ENCODE measurements around the gene CNNM4. TPM values are rescaled to one million over a fixed set of nuclear protein-coding genes. Genes with fewer than 3 reads are reported as not detected.
A peak's percentile ranks its signal among the peaks of the same experiment; 100 is the strongest.

The CNNM4 gene
- total RNA-seq, 1 donor from 2014 or later, result 11.2 TPM

DNA sequence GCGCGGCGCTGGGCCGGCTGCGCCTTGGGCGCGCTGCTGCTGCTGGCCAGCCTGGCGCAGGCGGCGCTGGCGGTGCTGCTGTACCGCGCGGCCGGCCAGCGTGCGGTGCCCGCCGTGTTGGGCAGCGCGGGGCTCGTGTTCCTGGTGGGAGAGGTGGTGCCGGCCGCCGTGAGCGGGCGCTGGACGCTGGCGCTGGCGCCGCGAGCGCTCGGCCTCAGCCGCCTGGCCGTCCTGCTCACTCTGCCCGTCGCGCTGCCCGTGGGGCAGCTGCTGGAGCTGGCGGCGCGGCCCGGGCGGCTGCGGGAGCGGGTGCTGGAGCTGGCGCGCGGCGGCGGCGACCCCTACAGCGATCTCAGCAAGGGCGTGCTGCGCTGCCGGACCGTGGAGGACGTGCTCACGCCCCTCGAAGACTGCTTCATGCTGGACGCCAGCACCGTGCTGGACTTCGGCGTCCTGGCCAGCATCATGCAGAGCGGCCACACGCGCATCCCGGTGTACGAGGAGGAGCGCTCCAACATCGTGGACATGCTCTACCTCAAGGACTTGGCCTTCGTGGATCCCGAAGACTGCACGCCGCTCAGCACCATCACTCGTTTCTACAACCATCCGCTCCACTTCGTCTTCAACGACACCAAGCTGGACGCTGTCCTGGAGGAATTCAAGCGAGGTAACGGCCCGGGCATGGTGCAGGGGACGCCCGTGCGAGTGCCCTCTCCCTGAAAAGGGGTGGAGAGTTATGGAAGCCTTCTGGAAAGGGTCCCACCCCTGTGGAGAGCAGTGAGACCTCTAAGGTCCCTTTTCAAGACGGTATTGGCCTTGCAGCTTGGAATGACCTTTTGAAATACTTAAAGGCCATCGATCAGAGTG is 56.4 kb downstream of the CNNM4 start:
- DNase-seq, result no peak
- H3K36me3 Mint-ChIP-seq (ENCODE audit: low read depth), result peaks cover 35% of the 10 kb centered on the region

DNA sequence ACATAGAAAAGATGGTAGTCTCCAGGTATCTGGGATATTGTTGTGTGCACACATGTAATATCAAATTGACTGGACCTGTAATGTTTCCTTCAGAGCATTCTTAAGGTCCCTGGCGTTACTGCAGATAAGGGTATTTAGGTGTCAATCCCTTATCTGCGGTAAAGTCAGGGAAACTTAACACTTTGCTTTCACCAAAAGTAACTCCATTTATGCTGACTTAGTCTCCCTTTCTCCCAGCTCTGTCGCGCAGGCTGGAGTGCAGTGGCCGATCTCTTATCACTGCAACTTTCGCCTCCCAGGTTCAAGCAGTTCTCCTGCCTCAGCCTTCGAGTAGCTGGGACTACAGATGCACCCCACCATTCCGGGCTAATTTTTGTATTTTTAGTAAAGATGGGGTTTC is 57.2 kb downstream of the CNNM4 start:
- Mint-ChIP-seq H3K4me1 (peaks cover 49% of the 10 kb centered on the region), H3K36me3 (ENCODE audit: low read depth) (peaks cover 34% of the 10 kb centered on the region)
- intact Hi-C loops (cut with micrococcal nuclease), result loop anchor here (5.0 kb wide), 3 partner anchors 181 to 551 kb away; partner anchors contain the start of genes ARID5A, CIAO1, KANSL3 and TMEM127

More for the DNA sequence above, 56.4 kb downstream of the CNNM4 start:
- Mint-ChIP-seq H3K27me3 (no peaks in the 10 kb centered on the region), H3K27ac (peak overlapping the region; percentile 66), H3K9me3 (no peaks in the 10 kb centered on the region), H3K4me1 (peaks cover 53% of the 10 kb centered on the region), H3K4me3 (peak overlapping the region; percentile 85)
- intact Hi-C loops (cut with micrococcal nuclease), result loop anchor here (1.0 to 5.0 kb wide), 7 partner anchors 41 to 550 kb away; partner anchors contain the start of genes ANKRD39, ARID5A, CIAO1 and CNNM4

DNA sequence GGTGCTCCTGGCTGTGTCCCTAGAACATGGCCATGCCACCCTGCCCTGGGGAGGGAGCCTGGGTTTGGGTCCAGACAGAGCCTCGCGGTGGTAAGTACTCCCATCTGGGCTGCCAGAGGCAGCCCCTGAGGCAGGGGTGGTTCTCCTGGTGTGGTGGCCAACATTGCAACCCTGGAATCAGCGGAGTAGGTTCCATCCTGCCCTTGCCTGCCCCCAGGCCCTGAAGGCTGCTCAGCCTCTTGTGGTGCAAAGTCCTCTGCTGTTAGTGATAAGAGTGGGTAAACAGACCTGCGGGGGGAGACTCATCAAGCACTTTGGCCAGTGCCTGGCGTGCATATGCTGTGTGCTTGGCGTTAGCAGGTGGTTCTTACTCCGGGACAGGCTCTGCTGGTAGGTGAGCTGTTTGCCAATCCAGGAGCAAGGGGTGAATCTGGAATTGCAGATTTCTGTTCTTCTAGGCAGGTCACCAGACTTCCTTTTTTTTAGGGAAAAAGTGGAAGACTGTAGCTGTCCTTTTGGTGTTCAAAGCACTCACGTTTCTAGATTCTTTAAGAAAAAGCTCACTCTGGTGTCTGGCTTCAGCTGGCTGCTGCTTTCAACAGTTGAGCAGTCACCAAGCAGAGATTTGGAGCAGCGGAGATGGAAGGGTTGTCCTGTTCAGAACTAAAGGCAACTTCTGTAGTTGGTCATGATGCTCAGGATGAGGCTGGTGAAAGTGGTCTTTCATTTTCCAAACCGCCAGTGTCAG is 58.6 kb downstream of the CNNM4 start:
- H3K9me3 Mint-ChIP-seq, result no peaks in the 10 kb centered on the region
- no peaks in the 10 kb centered on the region for H3K27me3 Mint-ChIP-seq
- intact Hi-C loops (cut with micrococcal nuclease), result loop anchor here (5.0 kb wide), 3 partner anchors 182 to 552 kb away; partner anchors contain the start of genes ARID5A, CIAO1, KANSL3 and TMEM127
- H3K4me1 Mint-ChIP-seq, result peaks cover 48% of the 10 kb centered on the region
- no peak overlapping the region for H3K27ac Mint-ChIP-seq
- DNase-seq, result no peak
- peak overlapping the region; percentile 85 for H3K4me3 Mint-ChIP-seq
- H3K36me3 Mint-ChIP-seq (ENCODE audit: low read depth), result peaks cover 31% of the 10 kb centered on the region

More for the DNA sequence above, 57.2 kb downstream of the CNNM4 start:
- Mint-ChIP-seq H3K27me3 (no peaks in the 10 kb centered on the region), H3K4me3 (peak overlapping the region; percentile 85), H3K9me3 (no peaks in the 10 kb centered on the region), H3K27ac (peak overlapping the region; percentile 72)
- DNase-seq, result no peak

DNA sequence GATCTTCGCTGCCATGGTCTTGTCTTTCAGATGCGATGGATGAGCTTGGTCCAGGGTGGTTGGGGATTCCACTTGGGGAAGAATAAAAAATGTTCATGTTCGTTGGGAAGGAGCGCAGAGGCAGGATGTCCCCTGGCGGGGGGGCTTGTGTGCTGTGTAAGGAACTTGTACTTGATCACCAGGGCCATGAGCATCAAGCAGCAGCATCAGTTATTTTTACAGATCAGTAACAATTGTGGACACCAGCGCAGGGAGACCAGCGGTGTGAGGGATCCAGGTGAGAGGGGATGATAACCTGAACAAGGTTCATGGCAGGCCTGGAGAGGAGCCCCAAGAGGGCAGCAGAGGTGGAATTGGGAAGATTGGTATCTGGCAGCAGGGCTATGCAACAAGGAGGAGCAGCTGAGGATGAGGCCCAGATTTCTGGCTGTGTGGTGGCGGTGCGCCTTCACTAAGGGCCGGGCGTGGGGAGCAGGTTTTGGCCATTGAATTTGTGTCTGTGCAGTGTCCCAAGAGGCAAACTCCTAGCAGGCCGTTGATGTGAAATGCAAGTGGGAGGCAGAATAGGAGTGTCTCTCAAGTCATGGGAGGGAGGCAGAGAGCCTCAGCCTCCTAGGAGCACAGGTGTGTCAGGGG is 59.3 kb downstream of the CNNM4 start:
- intact Hi-C loops (cut with micrococcal nuclease), result loop anchor here (5.0 kb wide), 3 partner anchors 183 to 553 kb away; partner anchors contain the start of genes ARID5A, CIAO1, KANSL3 and TMEM127
- Mint-ChIP-seq H3K27me3 (no peaks in the 10 kb centered on the region), H3K4me1 (peaks cover 46% of the 10 kb centered on the region), H3K9me3 (no peaks in the 10 kb centered on the region), H3K27ac (no peak overlapping the region), H3K36me3 (ENCODE audit: low read depth) (peaks cover 31% of the 10 kb centered on the region), H3K4me3 (peak overlapping the region; percentile 3)
- DNase-seq, result no peak

DNA sequence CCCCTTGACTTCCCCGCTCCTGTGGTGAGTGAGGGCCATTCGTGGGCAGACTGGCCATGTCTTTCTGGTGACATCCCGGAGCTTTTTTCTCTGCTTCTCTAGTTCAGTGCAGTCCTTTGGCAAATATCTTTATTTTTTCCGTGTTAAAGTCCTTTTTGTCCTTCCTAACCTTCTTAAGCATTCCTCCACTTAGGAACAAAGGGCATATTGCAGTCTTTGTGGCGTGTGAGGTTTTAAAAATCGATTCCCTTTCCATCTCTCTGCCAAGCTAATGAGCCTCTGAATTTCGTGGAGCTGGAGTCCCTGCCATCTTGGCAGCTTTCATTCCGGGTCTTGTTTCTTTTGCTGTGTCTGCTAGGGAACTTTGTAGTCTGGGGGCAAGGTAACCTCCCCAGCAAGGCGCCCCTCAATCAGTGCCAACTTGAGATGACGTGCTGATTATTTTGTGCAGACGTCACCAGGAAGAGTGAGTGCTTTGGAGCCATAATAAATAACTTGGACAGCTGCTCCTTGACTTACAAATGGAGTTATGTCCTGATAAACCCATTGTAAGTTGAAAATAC is 60.5 kb downstream of the CNNM4 start:
- Mint-ChIP-seq H3K36me3 (ENCODE audit: low read depth) (peaks cover 36% of the 10 kb centered on the region), H3K4me1 (peaks cover 41% of the 10 kb centered on the region), H3K27ac (no peak overlapping the region), H3K9me3 (no peaks in the 10 kb centered on the region), H3K4me3 (no peak overlapping the region), H3K27me3 (no peaks in the 10 kb centered on the region)
- no peak for DNase-seq
- intact Hi-C loops (cut with micrococcal nuclease), result no loop called here

DNA sequence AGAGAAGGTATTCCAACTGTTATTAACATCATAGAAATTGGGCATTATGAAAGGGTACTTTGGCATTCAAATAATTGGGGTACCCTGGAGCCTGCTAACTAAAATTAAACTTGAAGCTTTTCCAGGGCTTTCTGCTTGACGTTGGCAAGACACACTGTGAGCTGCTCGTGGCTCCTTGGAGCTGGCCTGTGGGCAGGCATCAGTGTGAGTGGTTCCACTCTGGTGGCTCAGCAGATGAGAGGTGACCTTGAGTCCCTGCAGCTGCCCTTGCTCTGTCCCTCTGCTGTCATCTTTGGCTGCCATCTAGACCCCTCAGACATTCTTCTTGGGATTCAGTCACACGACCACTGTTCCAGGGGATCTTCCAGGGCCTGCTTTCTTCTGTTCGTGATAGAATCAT is 62.1 kb downstream of the CNNM4 start:
- Mint-ChIP-seq H3K9me3 (no peaks in the 10 kb centered on the region), H3K4me1 (peaks cover 36% of the 10 kb centered on the region), H3K36me3 (ENCODE audit: low read depth) (peaks cover 35% of the 10 kb centered on the region), H3K27ac (no peak overlapping the region), H3K4me3 (no peak overlapping the region), H3K27me3 (no peaks in the 10 kb centered on the region)
- DNase-seq, result no peak
- intact Hi-C loops (cut with micrococcal nuclease), result no loop called here

DNA sequence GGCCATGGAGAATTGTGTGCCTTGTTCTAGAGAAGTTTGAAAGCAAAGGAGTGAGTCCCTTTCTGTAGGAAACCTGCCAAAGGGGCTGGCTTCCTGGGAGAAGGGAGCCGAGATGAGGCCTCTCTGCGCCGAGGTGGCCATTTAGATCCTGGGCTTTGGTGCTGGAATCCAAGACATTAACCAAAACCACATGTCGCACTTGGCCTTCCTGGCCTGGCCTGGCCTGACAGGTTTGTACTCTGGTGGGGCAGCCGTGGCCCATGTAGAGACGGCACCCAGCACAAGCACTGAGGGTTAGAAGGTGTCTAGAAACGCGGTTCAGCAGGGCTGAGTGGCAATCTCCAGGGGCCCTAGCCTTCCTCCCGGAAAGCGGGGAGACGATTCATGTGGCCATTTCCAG is 62.5 kb downstream of the CNNM4 start:
- Mint-ChIP-seq H3K27me3 (no peaks in the 10 kb centered on the region), H3K27ac (no peak overlapping the region), H3K4me1 (peaks cover 31% of the 10 kb centered on the region), H3K4me3 (no peak overlapping the region), H3K36me3 (ENCODE audit: low read depth) (peaks cover 37% of the 10 kb centered on the region), H3K9me3 (no peaks in the 10 kb centered on the region)
- intact Hi-C loops (cut with micrococcal nuclease), result no loop called here
- no peak for DNase-seq

DNA sequence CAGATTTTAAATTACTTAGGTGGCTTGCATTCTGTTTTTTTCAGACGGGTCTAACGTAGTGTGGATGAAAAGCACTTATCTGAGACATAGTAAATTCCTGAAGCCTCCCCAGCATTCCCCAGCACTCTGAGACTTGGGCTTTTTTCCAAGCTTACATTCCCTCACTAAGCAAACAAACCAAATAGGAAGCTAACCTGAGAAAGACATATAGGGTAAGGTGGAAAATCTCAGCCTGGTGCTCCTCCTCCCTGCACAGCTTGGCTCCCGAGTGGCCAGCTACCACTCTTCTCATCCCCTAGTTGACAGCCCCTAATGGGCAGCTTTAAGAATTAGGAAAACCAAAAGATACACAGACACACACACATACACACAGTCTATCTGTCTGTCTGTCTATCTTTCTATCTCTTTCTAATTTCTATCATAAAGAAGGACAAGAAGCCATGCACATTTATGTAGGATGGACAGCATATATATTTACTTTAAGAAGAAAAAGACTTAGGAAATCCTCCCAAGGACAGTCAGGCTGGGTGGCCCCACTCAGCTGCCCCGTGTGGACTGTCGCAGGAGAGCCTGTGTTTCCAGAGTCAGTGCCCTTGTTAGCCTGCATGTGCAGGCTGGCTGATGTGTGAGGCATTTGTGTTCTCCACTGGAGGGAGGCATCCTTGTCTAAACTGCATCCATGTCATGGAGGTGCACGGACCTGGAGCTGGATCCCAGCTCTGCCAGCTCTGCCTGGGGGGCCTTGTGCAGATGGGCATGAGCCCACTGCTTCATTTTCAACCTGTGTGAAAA is 63.6 kb downstream of the CNNM4 start:
- no peak for DNase-seq
- Mint-ChIP-seq H3K4me1 (peaks cover 21% of the 10 kb centered on the region), H3K36me3 (ENCODE audit: low read depth) (peaks cover 39% of the 10 kb centered on the region), H3K4me3 (no peak overlapping the region), H3K9me3 (no peaks in the 10 kb centered on the region), H3K27ac (no peak overlapping the region), H3K27me3 (no peaks in the 10 kb centered on the region)
- intact Hi-C loops (cut with micrococcal nuclease), result no loop called here

DNA sequence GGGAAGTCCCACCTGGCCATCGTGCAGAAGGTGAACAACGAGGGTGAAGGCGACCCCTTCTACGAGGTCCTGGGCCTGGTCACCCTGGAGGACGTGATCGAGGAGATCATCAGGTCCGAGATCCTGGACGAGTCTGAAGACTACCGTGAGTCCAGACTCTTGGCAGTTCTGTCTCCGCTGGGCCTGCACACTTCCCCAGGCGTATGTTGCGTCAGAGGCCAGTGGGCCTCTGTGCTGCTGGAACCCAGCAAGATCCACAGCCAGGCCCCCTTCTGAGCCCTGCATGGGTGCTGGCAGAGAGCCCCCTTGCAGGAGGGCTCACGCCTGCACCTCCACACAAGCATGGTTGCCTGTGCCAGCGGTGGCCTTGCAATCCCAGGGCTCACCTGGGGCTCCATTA is 64.4 kb downstream of the CNNM4 start:
- Mint-ChIP-seq H3K27me3 (no peaks in the 10 kb centered on the region), H3K9me3 (no peaks in the 10 kb centered on the region), H3K4me3 (no peak overlapping the region), H3K4me1 (peaks cover 15% of the 10 kb centered on the region), H3K27ac (no peak overlapping the region), H3K36me3 (ENCODE audit: low read depth) (peaks cover 39% of the 10 kb centered on the region)
- no peak for DNase-seq
- intact Hi-C loops (cut with micrococcal nuclease), result no loop called here

DNA sequence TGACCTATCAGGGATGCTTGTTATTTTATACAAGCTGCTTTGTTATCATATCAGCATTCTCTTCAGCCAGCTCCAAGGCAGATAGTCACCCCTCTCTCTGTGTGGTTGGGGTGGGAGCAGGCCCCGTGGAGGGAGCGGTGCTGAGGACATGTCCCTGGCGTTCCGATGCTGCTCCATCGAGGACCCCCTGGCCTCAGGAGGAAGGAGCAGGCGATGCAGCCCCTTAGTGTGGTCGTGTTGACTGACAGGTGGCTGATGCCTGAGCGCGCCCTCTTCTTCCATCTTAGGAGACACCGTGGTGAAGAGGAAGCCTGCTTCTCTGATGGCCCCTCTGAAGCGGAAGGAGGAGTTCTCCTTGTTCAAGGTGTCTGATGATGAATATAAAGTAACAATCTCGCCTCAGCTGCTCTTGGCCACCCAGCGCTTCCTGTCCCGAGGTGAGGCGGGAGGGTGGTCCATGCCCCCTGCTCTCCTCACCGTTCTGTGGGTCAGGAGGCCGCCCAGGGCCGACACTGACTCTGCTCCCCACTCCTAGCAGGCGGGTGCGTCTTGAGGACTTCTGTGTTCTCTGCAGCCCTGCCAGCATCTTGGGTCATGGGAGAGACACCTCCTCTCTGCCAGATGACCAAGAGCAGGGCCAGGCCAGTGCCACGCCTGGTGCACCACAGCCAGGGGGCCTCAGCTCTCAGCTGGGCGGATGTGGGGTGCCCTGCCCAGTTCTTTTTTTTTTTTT is 66.0 kb downstream of the CNNM4 start:
- Mint-ChIP-seq H3K4me1 (peaks cover 2% of the 10 kb centered on the region), H3K36me3 (ENCODE audit: low read depth) (peaks cover 43% of the 10 kb centered on the region), H3K4me3 (no peak overlapping the region), H3K27me3 (no peaks in the 10 kb centered on the region), H3K9me3 (no peaks in the 10 kb centered on the region), H3K27ac (no peak overlapping the region)
- intact Hi-C loops (cut with micrococcal nuclease), result no loop called here
- no peak for DNase-seq

DNA sequence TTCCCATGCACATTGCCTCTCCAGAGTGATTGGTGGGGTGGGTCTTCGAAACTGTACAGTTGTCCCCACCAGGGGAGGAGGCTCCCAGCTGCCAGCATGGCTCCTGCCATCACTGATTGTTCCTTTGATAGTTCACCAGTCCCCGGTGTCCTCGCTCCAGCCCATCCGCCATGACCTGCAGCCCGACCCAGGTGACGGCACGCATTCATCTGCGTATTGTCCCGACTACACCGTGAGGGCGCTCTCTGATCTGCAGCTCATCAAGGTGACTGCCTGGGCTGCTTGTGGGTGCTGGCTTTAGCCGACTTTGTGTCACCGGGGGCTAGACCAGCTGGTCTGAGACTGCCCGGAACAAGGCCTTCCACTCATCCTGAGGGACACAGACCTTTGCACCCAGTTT is 67.7 kb downstream of the CNNM4 start:
- H3K4me3 Mint-ChIP-seq, result no peak overlapping the region
- intact Hi-C loops (cut with micrococcal nuclease), result no loop called here

DNA sequence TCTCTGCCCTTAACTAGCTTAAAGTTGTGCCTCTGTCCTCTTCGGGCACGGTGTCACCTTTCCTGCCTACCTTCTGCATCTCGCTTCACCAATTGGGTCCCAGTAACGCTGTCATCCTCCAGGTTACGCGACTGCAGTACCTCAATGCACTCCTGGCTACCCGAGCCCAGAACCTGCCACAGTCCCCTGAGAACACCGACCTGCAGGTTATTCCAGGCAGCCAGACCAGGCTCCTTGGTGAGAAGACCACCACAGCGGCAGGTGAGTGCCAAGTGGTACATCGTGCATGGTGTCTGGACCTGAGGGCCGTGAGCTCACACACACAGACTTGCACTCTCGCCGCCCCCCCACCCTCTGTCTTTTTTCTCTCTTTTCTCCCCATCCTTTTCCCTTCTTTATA is 68.2 kb downstream of the CNNM4 start:
- intact Hi-C loops (cut with micrococcal nuclease), result no loop called here
- Mint-ChIP-seq H3K27ac (no peak overlapping the region), H3K36me3 (ENCODE audit: low read depth) (peaks cover 52% of the 10 kb centered on the region), H3K4me1 (peaks cover 2% of the 10 kb centered on the region), H3K27me3 (no peaks in the 10 kb centered on the region), H3K4me3 (no peak overlapping the region), H3K9me3 (no peaks in the 10 kb centered on the region)
- DNase-seq, result no peak

More for the DNA sequence above, 67.7 kb downstream of the CNNM4 start:
- Mint-ChIP-seq H3K27me3 (no peaks in the 10 kb centered on the region), H3K4me1 (peaks cover 2% of the 10 kb centered on the region), H3K9me3 (no peaks in the 10 kb centered on the region), H3K27ac (no peak overlapping the region), H3K36me3 (ENCODE audit: low read depth) (peaks cover 49% of the 10 kb centered on the region)
- DNase-seq, result no peak

All from activated CD4-positive, alpha-beta T cell treated with anti-CD3 and anti-CD28 coated beads, Interleukin-2, amount 10 ng/mL, durations not matched to agents 24 days and 14 days (primary cell).